ENCODE results near the gene SPTBN4.
"Not testable (repeated sequence)": the region's sequence is repeated elsewhere in the genome, so short reads cannot be mapped to it uniquely, and the experiment has no call there.

The SPTBN4 gene

DNA sequence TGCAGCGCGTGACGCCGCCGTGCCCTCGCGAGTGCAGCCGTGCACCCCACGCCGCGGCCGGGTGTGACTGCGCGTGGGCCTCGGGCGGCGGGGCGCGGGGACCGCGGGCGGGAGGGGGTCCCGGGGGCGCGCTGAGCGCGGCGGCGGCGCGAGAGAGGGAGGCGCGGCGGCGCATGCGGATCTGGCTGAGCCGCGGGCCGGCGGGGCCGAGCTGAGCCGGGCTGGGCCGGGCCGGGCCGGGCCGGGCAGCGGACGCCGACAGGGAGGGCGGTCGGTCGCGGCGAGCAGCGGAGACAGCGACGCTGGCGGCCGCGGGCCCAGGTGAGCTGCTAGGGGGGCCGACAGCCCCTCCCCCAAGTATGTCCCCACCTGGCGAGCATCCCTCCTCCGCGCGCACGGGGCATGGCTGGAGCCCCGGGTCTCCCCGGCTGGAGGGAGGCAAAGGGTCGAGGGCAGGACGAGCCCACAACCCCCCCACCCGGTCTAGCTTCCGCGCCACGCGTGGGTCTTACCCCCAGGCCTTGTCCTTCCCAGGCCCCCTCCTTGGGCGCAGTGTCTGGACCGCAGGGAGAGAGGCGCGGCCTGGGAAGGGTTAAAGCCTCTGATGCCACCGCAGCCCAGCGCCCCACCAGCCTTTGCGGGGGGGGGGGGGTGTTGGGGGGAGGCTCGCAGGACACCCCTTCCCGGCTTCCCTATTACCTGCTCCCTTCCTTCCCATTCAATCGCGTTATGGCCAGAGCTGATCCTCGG lies at the start of gene SPTBN4:
Gene SPTBN4, plus strand, starts transcription at position 17 of the 750 bp plus-strand sequence. CDS start 5,621 bp downstream, outside the sequence.
- no peak for DNase-seq

DNA sequence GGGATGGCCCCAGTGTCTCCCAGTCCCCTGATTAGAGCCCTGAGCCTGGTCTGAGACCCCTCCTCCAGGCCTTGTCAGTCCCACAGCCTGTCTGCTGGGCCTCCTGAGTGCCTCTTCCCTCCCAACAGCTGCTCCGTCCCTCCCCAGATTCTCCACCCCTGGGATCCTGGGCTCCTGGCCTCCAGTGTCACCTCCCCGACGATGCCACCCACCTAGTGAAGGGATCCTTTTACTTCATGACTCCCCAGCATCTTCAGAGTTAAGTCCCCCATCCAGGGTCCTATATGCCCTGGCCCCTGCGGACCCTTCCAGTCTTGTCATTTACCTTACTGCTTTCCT lies 49.2 kb upstream of the SPTBN4 start:
- no peak for DNase-seq

DNA sequence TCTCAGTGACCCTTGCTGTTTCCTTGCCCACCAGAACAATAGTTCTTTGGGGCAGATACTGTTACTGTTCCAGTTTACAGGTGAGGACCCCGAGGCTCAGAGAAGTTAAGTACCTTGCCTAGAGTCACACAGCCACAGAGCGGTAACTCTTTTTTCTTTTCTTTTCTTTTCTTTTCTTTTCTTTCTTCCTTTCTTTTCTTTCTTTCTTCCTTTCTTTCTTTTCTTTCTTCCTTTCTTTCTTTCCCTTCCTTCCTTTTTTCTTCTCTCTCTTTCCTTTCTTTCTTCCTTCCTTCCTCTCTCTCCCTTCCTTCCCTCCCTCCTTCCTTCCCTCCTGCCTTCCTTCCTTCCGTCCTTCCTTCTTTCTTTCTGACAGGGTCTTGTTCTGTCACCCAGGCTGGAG lies 48.8 kb upstream of the SPTBN4 start:
- no peak for DNase-seq

DNA sequence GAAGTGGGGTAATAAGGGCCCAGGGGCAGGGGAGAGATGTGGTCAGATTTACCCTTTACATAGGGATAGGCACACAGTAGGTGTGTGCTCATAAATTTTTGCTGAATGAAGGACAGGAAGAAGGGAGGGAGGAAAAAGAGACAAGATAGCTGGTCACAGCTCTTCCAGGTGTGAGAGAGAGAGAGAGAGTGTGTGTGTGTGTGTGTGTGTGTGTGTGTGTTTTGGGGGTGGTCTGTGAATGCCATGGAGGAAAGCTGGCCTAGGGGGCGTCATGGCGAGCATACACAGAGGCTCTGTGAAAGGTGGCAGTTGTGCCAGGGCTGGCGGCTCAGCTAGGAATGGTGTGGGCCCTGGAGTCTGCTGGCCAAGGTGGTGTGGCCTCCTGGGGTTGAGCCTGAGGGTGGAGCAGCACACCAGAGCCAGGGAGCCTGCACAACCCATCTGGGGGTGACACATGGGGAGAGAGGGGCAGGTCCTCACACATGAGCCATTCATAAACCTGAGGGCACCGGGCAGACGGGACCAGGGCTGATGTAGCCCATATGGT lies 47.7 kb upstream of the SPTBN4 start:
- DNase-seq = no peak

DNA sequence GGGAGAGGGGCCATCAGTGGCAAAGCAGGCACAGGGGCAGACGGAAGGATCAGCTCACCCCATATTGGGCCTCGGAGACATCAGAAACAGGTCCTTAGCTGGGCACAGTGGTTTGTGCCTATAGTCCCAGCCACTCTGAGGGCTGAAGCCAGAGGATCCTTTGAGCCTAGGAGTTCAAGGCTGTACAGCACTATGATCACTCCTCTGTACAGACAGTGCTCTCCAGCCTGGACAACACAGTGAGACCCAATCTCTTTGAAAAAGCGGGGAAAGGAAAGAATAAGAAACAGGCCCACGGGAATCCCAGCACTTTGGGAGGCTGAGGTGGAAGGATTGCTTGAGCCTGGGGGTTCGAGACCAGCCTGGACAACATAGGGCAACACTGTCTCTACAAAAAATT lies 47.0 kb upstream of the SPTBN4 start:
- DNase-seq = no peak

DNA sequence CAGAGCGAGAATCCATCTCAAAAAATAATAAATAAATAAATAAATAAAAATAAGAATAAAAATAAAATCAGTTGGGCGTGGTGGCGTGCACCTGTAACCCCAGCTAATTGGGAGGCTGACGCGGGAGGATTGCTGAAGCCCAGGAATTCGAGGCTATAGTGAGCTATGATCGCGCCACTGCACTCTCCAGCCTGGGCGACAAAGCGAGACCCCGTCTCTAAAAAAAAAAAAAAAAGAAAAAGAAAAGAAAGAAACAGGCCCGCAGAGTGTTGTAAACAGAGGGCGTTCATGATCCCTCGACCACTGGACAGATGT lies 46.4 kb upstream of the SPTBN4 start:
- DNase-seq = no peak

DNA sequence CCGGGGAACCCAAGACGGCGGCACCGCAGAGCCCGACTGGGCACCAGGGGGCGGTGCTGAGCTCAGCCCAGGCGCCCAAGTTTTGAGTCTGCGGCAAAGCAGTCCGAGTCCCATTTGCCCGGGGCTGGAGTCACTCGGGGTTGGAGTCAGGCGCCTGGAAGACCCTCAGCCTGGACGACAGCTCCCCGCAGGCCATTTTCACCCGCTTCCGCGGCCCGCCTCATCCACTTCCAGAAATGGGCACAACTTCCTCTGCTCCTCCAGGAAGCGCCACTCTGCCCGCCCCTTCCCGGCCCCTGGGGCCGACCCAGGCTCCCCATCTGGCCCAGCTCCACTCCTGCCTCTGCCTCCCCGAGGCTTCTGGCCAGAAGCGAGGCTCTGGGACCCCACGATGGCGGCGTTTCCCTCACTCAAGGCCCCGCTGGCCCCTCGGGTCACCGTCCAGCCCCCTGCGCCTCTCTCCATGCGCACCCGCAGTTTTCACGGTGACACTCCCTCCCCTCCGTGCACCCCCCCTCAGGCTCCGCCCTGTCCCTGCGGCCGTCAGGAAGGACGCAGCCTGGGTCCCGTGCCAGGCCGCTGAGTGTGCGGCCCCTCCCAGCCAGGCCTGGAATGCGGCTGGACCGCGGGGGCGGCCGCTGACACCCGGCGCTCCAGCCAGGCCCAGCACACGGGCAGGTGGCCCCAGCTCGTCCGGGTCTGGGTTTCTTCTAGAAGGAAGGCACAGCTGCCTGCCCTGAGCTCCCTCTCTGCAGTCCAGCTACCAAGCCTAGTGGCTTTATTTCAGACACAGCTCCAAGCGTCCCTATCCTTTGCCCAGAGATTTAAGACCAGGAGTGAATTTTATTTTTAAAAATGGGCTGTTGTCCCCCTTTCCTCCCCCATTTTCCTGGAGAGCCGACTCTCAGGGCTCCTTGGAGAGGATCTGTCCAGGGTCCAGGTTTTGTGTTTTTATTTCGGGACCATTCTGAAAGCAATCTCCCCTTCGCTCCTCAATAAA lies 45.7 kb upstream of the SPTBN4 start:
- DNase-seq = peak; percentile 73

DNA sequence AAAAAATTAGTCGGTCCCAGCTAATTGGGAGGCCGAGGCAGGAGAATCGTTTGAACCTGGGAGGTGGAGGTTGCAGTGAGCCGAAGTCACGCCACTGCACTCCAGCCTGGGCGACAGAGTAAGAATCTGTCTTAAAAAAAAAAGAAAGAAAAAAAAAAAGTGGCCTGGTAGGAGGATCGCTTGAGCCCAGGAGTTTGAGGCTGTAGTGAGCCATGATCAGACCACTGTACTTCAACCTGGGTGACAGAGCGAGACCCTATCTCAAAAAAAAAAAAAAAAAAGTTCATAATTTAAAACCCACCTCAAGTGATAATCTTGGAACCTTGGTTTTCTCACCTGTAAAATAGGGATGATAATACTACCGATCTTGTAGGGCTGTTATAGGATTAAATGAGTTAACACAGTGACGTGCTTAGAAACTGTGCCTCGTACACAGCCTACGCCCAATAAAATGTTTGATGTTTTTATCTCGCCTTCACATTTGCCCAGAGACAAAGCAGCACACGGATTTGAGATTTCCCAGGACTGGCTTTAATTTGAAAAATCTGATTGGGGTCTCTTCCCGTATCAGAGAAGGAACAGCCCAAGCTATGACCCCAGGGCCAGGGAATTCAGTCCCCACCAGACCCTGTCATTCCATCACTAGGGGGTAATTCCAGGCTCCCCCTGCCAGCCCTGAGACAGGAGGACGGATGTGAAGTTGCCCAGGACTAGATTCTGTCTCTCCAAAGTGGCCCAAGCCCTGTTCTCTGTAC lies 44.6 kb upstream of the SPTBN4 start:
- DNase-seq = no peak

DNA sequence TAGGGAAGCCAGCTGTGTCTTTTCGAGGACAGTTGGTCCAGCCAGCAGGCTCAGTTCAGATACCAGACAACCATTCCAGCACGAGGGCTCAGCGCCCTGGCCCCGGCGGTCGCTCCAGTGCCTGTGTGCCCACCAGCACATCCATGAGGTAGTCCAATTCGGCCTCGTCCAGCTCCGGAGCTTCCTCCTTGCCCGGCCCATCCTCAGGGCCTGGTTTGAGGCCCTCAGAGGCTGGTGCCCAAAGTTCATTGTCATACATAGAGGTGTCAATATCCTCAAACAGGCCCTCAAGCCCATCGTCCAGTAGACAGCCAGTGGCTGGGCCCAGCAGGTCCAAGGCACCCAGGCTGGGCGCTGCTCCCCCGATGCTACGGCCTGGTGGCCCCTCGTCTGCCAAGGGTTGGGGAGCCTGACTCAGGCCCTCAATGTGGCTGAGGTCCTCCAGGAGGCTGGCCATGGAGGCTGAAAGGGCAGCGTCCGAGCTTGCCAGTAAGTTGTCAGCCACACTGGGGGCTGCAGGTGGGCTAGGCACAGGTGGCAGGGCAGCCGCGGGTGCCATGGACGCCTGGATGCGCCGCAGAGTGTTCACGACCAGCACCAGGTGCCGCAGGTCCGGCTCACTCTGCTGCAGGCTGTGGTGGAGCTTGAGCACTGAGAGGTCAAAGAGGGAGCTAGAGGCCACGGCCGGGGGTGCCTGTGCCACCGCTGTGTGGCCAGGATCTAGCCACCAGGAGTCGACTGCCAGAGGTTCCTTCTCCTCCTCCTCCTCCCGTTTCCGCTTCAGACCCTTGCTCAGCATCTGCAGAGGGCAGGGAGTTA lies 43.8 kb upstream of the SPTBN4 start:
- no peak for DNase-seq

DNA sequence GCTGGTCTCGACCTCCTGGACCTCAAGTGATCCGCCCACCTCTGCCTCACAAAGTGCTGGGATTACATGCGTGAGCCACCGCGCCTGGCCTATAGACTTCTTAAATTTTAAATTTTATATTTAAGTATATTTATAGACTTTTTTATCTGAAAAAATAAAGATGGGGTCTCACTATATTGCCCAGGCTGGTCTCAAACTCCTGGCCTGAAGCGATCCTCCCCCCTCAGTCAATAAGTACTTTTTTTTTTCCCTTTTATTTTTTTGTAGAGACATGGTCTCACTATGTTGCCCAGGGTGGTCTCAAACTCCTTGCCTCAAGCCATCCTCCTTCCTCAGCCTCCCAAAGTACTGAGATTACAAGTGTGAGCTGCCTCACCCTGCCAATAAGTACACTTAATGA lies 42.9 kb upstream of the SPTBN4 start:
- DNase-seq = no peak

DNA sequence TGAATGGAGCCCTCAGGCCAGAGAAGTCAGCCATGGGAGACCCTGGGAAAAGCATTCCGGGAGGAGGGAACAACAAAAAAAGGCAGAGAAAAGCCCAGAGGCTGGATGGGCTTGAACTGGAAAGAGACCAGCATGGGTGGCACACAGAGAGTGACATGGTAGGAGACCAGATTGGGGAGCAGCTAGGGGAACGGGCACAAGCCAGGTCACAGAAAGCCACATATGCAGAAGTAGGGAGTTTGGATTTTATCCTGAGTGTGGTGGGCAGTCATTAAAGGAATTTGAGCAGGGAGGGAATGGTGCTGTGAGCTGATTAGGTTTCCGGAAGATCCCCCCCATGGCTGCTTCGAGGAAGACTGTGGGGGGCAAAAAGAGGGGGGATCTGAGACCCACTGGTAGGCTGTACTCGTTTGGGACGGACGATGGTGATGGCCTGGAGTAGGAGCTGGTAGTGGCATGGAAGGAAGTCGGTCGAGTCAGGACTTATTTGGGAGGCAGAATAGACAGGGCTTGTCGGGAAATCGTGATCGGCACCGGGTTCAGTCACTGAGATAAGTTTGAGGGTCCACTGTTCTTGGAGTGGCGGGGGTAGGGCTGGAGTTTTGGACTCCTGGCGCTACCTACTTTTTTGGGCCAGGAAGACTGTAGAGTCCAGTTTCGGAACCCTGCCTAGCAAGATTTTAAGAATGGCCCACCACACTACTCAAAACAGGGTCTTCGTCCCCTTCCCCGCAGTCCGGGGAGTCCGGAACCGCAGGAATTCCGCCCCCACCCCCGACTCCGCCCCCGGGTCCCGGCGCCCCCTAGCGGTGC lies 42.0 kb upstream of the SPTBN4 start:
- no peak for DNase-seq

DNA sequence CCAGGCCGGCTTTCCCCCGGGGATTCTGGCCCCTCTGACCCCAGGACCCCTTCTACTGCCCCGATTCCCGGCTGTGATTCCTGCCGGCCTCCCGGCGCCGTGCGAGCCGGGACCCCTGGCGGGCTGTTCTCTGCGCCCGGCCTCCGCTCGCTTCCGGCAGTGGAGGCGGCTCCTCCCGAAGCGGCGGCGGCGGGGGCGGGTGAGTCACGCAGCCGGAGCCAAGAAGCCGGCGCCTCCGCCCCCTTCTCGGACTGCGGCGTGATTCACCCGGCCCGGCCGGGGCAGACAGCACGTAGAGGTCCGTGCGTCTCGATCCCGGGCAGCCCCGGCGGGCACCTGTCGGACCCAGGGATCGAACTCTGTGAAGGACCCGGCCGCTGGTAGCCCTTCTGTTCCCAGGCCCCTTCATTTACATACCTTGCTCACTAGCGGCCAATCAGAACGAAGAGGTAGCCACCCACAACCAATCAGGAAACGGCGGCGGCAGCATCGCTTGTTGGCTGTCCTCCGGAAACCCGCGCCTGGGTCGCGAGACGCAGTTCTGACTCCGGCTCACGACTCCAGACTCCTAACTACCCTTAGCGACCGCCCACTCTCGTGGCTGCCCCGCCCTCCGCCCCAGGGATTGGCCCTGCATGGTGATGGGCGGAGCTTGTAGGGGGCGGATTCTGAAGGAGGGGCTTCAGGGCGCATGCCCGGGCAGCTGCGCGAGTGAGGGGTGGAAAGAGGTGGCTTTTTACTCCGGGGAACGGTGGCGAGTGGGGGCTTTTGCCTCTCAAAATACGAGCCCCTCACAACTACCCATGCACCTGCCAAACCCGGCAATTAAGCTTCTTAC lies 41.1 kb upstream of the SPTBN4 start, which contains the start of gene SERTAD1:
Gene SERTAD1, minus strand, starts transcription at position 543 of the 838 bp plus-strand sequence. CDS start 2,446 bp downstream, outside the sequence.
- DNase-seq = peak; percentile 97

DNA sequence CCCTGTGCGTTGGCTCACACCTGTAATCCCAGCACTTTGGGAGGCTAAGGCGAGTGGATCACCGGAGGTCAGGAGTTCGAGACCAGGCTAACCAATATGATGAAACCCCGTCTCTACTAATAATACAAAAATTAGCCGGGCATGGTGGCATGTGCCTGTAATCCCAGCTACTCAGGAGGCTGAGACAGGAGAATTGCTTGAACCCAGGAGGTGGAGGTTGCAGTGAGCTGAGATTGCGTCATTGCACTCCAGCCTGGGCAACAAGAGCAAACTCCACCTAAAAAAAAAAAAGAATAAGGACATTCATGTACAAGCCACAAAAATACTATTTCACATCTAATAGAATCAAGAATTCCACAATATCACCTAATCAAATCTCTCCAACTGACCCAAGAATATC lies 38.6 kb upstream of the SPTBN4 start:
- DNase-seq = not testable (repeated sequence)

DNA sequence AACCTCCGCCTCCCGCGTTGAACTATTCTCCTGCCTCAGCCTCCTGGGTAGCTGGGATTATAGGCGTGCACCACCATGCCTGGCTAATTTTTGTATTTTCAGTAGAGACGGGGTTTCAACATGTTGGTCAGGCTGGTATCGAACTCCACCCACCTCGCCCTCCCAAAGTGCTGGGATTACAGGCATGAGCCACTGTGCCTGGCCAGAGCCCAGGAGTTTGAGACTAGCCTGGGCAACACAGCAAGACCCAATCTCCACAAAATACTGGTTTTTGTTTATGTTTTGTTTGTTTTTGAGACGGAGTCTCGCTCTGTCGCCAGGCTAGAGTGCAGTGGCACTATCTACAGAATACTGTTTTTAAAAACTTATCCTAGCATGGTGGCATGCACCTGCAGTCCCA lies 36.6 kb upstream of the SPTBN4 start:
- DNase-seq = not testable (repeated sequence)

DNA sequence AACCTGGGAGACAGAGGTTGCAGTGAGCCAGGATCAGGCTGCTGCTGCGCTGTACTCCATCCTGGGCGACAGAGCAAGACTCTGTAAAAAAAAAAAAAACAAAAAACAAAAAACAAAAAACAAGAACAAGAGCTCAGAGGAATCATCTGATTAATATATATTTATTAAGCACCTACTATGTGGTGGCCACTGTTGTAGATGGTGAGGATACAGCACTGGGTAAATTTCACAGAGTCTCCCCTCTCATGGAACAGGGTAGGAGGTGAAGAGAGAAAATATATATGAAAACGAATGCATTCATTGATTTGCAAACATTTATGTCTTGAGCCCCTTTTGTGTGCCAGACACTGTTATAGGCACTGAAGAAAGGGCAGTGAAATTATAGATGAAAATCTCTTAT lies 35.1 kb upstream of the SPTBN4 start:
- DNase-seq = no peak

DNA sequence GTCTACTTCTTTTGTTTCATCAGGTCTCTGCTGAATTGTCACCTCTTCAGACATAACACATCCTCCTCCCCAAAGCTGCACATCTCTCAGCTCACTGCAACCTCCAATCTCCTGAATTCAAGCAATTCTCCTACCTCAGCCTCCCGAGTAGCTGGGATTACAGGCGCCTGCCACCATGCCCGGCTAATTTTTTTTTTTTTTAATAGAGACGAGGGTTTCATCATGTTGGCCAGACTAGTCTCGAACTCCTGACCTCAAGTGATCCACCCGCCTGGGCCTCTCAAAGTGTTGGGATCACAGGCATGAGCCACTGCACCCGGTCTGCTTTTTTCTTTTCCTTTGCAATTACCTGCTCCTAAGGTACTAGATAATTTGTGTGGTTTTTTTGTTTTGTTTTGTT lies 34.0 kb upstream of the SPTBN4 start:
- not testable (repeated sequence) for DNase-seq

DNA sequence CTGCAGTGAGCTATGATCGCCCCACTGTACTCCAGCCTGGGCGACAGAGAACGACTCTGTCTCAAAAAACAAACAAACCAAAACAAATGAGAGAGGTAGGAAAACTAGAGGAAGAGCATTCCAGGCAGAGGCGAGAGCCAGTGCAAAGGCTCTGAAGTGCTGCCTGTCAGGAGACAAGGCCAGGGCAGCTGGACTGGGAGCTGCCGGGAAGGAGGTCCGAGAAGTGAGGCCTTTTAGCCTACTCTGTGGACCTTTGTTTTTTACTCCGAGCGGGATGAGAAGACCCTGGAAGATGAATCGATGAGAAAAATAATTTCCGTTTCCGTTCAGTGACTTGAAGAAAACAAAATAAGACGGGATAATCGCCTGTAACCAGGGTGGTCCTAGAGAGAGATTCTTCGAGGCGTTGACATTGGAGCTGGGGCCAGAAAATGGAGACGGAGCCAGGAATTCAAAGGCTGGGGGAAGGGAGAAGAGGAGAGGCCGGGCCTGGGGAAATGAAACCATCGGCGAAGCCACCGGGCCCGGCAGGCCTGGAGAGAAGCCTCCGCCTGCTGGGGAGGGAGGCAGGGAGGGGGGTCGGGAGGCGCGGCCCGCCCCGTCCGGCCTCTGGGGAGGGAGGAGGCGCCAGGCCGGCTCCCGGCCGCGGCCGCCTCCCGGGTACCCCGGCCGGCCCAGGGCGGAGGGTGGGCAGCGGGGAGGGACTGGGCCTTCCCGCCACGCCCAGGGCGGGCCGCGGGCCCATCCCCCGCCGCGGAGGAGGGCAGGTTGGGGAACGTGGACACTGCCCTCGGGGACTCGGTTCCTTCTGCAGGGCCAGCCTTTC lies 33.2 kb upstream of the SPTBN4 start:
- DNase-seq = peak; percentile 83

DNA sequence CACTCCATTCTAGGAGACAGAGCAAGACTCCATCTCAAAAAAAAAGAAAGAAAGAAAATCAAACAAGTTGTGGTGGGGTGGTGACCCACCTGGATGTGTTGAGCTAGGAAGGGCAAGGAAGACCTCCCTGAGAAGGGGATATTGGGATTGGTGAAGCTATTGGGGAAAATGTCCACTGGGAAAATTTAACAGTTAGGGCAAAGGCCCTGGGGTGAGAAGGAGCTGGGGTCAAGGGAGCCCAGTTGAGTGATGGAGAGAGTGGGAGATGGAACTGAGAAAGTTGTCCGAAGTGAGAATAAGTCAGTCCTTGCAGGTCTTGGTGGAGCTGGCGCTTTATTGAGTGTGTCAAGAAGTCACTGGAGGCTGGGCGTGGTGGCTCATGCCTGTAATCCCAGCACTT lies 28.5 kb upstream of the SPTBN4 start:
- no peak for DNase-seq

DNA sequence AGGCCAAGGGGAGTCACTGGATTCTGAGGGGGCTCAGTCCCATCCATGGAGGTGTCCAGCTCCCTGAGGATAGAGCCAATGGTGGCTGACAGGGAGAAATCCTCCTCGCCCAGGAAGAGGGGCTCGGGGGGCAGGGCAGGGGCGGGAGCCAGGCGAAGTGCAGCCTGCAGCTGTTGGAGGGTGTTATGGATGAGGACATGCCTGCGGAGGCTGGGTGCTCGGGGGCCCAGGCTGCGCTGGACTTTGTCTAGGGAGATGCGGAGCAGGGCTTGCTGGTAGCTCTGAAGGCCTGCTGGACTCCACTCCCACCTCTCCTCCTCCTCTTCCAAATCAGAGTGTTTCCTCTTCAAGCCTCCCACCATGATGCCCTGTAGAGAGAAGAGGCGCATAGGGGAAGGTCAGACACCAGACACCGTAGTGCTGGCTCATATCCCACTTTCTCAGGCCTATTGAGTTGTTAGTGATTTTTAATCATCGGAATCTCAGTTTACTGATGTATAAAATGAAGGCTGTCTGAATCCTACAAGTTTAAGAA lies 25.0 kb upstream of the SPTBN4 start:
- DNase-seq = no peak

Measured in NCI-H510A (cell line).